Hepatocyte (in vitro differentiated cells): Measurements from ENCODE around the gene AMZ2.
"Not testable (repeated sequence)": the region's sequence is repeated elsewhere in the genome, so short reads cannot be mapped to it uniquely, and the experiment has no call there.

Source experiments
- EZH2 ChIP-seq: fragments of 200-600 bp; sonication (generic); IDR thresholded peaks from 2 replicates; pipeline ENCODE4 v1.6.1; 2016; ENCODE audit warnings: antibody characterized with exemption, mild to moderate bottlenecking, borderline replicate concordance
- EZH2phosphoT487 ChIP-seq: fragments of 200-600 bp; sonication (generic); IDR thresholded peaks from one replicate; pipeline ENCODE4 v1.6.1; 2018; ENCODE audit warnings: antibody characterized with exemption, mild to moderate bottlenecking, low read depth, moderate library complexity; ENCODE audit not compliant: unreplicated experiment, severe bottlenecking
- TF ChIP-seq, protein P1 (sequence below): fragments of 200-600 bp; sonication (generic); IDR thresholded peaks from 2 replicates; pipeline ENCODE4 v1.5.1; 2016; ENCODE audit warnings: antibody characterized with exemption, mild to moderate bottlenecking; ENCODE audit not compliant: poor library complexity

DNA sequence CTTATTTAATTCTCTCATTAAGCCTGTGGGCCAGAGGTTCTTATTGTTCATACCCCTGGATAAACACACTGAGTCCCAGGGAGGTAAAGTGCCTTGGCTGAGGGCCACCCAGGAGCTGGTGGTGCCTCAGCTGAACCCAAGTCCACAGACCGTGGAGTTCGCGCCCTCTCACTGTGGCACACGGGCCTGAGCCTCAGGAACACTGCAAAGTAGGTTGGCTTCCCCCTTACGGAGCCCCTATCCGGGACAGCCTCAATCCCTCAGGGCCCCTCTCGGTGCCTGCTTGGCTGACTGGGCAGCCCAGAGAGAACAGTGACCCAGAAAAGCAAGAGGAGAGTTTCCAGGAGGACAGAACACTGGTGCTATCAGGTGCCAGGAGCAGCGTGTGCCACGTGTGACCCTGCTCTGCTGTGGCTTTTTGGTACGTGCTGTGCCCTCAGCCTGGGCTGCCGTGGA, 12.5 kb upstream of the AMZ2 start:
- not testable (repeated sequence) for TF ChIP-seq EZH2phosphoT487, EZH2
- TF ChIP-seq, protein P1, sequence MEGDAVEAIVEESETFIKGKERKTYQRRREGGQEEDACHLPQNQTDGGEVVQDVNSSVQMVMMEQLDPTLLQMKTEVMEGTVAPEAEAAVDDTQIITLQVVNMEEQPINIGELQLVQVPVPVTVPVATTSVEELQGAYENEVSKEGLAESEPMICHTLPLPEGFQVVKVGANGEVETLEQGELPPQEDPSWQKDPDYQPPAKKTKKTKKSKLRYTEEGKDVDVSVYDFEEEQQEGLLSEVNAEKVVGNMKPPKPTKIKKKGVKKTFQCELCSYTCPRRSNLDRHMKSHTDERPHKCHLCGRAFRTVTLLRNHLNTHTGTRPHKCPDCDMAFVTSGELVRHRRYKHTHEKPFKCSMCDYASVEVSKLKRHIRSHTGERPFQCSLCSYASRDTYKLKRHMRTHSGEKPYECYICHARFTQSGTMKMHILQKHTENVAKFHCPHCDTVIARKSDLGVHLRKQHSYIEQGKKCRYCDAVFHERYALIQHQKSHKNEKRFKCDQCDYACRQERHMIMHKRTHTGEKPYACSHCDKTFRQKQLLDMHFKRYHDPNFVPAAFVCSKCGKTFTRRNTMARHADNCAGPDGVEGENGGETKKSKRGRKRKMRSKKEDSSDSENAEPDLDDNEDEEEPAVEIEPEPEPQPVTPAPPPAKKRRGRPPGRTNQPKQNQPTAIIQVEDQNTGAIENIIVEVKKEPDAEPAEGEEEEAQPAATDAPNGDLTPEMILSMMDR: not testable (repeated sequence)
